HK-2 (cell line): ENCODE data around the gene CIDEB.

Experiments used
- DNase-seq: peaks from one replicate; pipeline ENCODE4 v3.0.0-alpha.2; 2018; ENCODE audit not compliant: unreplicated experiment

CIDEB gene

GRCh38 chr14:24269910-24270536 is 37.8 kb downstream of the CIDEB start:
- DNase-seq, result no peak

- no peak for DNase-seq
These were observed 38.4 kb downstream of the CIDEB start for GRCh38 chr14:24269368-24269767.

DNA sequence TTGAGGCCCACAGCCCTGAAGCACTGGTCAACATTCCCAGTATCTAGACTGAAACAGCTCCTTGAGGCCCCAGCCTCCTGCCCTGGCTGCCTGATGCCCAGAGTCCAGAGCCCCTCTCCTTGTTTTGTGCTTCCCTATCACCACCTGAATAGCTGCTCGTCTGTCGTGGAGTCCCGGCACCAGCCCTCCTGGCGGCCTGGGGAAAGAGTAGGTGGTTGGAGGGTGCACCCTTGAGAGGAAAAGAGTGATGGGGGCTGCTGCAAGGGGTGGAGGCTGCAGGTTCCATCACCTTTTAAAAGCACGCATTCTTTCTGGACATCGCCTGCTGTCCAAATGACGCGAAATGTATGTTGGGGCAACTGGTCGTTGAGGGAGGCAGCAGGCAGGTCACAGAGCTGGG is 39.6 kb downstream of the CIDEB start:
- DNase-seq, result no peak

DNA sequence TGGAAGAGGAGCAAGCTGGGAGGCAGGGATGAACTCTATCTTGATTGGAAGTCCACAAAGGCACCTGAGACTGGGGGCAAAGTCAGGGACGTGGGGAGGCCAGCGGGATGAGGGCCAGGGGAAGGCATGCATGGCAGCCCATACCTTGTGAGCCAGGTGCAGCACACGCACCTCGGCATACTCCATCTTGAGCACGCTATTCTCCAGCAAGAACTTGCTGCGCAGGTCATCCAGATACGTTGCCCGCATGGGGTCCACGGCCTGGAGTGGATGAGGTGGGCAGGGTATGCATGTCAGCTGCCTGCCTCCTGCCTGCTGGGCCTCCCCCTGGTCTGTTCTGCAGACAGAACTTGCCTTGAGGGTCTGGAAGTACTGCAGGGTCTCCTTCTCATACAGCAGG is 40.3 kb downstream of the CIDEB start:
- DNase-seq, result no peak

DNA sequence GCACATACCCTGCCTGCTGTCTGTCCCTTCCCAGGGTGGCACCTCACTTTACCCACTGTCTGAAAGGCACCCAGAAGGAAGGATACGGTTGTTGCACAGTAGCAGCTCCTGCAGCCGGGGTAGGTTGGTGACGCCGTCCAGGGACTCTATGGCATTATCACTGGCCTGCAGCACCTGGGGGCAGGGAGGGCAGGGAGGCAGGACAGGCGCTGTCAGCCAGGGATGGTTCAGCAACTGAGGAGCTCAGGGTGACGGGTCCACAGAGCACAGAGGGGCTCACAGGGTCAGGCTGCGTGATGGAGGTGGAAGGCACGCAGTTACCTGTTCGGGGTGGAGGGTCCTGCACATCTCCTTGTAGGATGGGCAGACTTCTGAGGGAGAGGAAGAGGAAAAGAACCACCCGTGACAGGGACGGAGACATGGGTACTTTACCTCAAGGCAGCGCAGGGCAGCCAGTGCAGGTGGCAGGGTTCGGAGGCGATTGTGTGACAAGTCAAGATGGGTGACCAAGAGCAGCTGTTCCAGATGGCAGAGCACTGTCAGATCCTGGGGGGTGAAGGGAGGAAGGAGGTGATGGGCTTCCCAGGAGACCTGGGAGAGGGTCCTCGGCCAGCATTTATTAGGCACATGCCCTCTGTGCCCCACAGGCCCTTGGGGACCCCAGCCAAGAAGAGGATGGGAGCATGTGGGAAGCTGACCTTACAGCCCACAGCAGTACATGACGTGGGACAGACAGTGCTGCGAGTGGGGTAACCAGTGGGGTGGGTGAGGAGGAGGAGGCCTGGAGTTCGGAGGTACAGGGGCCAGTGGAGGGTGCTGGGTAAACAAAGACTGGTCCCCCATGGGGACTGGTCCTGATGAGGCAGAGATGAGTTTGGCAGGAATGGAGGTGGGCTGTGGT is 41.2 kb downstream of the CIDEB start:
- DNase-seq, result no peak

DNA sequence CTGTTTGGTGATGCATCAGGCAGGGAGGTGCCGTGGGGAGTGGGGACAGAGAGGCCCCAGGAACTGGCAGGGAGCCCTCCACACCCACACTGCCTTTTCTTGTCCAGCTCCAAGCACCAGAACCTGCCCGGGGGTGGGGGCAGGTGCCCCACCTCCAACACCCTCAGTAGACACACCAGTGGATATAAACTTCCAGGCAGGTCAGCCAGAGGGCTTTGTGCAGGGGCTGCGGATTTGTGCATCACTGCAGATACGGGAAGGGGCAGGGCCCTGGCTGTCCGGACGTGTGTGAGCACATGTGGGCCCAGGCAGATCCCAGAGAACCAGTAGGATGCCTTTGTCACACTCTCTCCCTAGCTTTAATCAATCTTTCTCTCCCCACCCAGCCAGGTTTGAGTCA is 43.5 kb downstream of the CIDEB start:
- no peak for DNase-seq

- DNase-seq, result no peak
These were observed 43.9 kb downstream of the CIDEB start for GRCh38 chr14:24263848-24264247.

DNA sequence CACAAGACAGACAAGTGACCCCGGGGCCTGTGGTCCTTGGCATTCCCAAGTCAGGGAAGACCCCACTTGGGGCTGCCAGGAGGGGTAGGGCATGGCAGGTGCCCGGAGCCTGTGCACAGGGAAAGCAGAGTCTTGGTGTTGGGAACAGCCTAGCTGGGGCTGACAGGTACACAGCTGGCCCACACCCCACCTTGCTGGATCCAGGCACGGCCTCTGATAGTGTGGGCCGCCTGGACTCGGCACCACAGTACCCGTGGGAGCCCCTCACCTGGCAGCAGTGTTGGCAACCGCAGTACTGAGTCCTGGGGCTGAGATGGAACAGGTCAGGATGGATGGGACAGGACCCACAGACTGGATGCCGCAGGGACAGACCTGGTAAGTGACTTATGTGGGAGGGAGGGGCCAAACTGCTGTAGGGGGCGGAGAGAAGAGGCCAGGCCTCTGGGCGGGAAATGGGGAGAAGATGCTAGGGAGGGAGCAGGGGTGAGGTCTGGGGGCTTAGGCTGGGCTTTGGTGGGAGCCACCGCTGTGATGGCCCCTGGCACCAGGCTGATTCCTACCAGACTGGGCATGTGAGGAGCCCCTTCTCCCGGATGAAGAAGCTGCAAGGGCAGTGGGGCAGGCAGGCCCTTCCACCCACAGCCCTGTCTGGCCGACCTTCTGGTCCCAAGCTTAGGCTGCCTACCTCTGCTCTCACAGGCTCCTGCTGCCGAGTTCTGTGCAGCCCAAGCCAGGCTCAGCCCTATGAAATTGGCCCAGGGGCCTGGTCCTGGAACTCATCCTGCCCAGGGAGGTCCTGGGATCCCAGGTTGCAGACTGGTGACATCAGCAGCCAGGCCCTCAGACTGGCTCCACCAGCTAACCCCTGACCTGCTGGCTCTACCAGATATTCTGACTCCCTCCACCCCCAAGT is 44.7 kb downstream of the CIDEB start, which contains the start of gene TGM1:
TGM1 (minus strand) TSS at position 357 of the 913 bp plus-strand sequence. CDS start 825 bp downstream, outside the sequence.
- DNase-seq, result no peak

- DNase-seq, result no peak
These were observed 45.8 kb downstream of the CIDEB start for GRCh38 chr14:24261969-24262327.

- DNase-seq, result no peak
These were observed 46.4 kb downstream of the CIDEB start for GRCh38 chr14:24261256-24261968.

DNA sequence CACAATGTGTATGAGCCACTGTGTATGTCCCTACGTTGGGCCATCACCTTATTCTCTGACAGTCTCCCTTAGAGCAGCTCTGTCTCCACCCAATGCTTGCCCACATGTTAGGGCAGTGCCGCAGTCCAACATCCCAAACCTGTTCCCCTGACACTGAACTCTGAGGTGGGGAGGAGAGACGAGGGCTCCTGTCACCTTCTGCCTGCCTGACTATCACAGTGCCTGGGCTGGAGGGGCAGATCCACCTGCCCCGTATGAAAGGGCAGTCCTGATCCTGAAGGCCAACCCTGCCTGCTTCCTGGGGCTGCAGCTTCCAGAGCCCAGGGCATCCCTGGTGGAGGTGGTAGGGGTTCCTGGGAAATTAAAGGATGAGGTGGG is 47.0 kb downstream of the CIDEB start:
- no peak for DNase-seq

GRCh38 chr14:24260026-24260779 is 47.6 kb downstream of the CIDEB start:
- no peak for DNase-seq

- no peak for DNase-seq
These were observed 48.3 kb downstream of the CIDEB start for GRCh38 chr14:24259282-24260025.

GRCh38 chr14:24258548-24259265 is 49.1 kb downstream of the CIDEB start:
- no peak for DNase-seq

DNA sequence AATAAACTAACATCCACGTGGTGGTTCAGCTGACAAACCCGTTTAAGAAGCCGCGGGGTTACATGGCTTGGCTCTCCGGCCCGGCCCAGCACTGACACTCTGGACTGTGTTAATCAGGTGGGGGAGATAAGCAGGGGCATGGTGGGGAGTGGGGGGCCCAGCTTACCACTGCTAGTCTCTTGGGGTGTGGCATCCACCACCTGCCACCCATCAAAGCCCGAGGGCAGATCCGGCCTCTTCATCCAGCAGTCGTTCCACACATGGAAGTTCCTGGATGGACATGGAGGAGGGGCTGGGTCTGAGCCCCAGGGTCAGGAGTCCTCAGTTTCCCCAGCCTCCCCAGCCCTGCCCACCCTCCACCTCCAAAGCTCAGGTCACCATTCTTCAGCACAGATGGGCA is 49.7 kb downstream of the CIDEB start:
- no peak for DNase-seq

- no peak for DNase-seq
These were observed 50.8 kb downstream of the CIDEB start for GRCh38 chr14:24256960-24257359.

DNA sequence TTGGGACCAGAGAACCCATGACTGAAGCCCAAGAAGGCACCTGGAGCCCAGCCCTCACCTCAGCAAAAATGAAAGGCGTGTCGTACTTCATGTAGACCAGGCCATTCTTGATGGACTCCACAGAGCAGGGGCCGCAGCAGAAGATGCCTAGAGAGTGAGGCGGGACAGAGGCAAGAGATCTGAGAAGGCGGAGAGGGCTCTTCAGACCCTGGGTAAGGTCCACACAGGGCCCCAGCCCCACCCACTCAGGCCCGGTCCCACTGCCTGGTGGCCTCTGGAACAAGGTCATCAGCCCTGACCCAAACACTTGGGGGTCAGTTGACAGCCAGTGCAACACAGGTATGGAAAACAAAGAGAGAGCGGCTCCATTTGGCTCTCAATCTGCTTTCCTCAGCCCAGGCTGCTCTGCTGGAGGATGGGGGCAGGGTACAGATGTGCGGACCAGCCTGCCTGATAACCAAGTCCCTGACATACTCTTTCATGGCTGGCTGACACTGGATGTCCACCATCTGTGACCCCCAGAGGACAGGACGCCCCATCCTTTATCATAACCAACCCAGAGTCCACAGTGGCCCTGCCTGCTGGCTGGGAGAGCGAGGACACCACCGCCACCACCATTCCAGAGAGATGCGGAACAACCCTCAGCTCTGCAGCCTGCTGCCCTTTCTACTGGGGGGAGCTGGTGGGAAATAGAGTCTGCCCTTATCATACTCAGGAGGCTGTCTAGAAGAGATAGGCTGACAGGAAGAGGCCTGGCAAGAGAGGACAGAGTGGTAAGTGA is 51.7 kb downstream of the CIDEB start:
- DNase-seq, result no peak

DNA sequence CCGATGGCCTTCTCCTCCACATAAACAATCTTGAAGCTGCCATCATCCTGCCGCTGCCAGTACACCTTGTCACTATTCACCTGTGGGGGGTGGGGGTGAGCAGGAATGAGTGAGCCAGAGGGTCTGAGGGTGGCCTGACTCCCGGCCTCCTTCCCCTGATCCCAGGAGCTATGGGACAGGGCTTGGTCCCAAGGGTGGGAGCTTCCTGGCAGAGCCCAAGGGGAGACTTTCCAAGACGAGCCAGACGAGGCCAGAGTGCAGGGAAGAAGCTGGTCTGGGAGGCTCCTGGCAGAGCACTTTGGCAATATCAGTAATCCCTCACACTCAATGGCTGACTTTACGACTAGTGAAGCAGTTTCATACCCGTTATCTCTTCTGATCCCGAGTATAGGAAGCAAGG is 52.3 kb downstream of the CIDEB start:
- DNase-seq, result no peak
